ENCODE measurements around the gene IQSEC1.

IQSEC1 gene

GRCh38 chr3:13073326-13074005 lies at the start of gene IQSEC1:
IQSEC1 (minus strand) TSS chr3:13073429; CDS start chr3:13073014, 415 bp downstream.
- no peak for DNase-seq (ENCODE audit: low read depth in 2 of 2)

GRCh38 chr3:13122081-13123012 lies 49.1 kb upstream of the IQSEC1 start:
- no peak for DNase-seq (ENCODE audit: low read depth in 2 of 2)

- no peak for DNase-seq (ENCODE audit: low read depth in 2 of 2)
These were observed 48.3 kb upstream of the IQSEC1 start for GRCh38 chr3:13121553-13122001.

GRCh38 chr3:13120928-13121552 lies 47.8 kb upstream of the IQSEC1 start:
- DNase-seq (ENCODE audit: low read depth in 2 of 2), result no peak

GRCh38 chr3:13120289-13120927 lies 47.2 kb upstream of the IQSEC1 start:
- DNase-seq (ENCODE audit: low read depth in 2 of 2), result no peak

- DNase-seq (ENCODE audit: low read depth in 2 of 2), result no peak
These were observed 46.4 kb upstream of the IQSEC1 start for GRCh38 chr3:13119471-13120220.

DNA sequence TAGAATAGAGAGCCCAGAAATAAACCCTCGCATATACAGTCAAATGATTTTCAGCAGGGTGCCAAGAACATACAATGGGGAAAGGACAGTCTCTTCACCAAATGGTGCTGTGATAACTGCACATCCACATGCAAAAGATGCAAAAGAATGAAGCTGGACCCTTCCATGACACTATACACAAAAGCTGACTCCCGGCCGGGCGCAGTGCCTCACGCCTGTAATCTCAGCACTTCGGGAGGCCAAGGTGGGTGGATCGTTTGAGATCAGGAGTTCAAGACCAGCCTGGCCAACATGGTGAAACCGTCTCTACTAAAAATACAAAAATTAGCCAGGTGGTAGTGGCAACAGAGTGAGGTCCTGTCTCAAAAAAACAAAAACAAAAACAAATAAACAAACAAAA lies 43.2 kb upstream of the IQSEC1 start:
- no peak for DNase-seq (ENCODE audit: low read depth in 2 of 2)

GRCh38 chr3:13115991-13116390 lies 42.8 kb upstream of the IQSEC1 start:
- no peak for DNase-seq (ENCODE audit: low read depth in 2 of 2)

GRCh38 chr3:13115576-13115910 lies 42.3 kb upstream of the IQSEC1 start:
- DNase-seq (ENCODE audit: low read depth in 2 of 2), result no peak

DNA sequence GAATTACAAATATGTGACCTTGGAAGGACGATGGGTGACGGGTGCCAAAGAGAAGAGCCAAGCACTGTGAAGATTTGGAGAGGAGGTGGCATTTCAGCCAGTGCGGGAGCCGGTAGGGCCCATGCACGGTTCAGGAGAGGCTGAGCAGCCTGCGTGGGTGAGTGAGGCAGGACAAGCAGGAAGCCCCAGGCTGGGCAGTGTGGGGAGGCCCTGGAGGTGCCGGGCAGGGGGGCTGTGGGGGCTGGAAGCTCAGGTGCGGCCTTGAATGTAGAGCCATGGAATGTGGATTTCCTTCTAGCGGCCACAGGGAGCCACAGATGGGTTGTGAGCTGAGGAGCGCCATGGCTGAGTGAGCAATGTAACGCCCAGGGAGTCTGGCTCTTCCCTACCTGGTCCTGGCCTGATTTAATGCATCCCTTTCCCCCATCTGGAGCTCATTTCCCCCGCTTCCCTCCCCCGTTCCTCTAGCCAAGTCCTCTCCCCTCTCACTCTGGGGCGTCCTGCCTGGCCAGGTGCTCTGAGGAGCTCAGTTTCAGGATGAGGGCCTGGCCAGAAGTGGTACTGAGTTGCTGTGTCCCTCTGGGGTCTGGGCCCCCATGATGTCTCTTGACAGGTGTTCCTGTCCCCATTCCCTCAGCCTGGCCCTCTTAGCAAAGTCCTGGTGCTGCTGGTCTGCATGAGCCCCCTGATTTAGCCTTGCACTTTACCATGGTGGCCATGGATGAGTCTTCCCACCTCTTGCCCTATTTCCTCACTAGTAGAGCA lies 41.8 kb upstream of the IQSEC1 start:
- no peak for DNase-seq (ENCODE audit: low read depth in 2 of 2)

GRCh38 chr3:13113346-13114330 lies 40.4 kb upstream of the IQSEC1 start:
- DNase-seq (ENCODE audit: low read depth in 2 of 2), result no peak

DNA sequence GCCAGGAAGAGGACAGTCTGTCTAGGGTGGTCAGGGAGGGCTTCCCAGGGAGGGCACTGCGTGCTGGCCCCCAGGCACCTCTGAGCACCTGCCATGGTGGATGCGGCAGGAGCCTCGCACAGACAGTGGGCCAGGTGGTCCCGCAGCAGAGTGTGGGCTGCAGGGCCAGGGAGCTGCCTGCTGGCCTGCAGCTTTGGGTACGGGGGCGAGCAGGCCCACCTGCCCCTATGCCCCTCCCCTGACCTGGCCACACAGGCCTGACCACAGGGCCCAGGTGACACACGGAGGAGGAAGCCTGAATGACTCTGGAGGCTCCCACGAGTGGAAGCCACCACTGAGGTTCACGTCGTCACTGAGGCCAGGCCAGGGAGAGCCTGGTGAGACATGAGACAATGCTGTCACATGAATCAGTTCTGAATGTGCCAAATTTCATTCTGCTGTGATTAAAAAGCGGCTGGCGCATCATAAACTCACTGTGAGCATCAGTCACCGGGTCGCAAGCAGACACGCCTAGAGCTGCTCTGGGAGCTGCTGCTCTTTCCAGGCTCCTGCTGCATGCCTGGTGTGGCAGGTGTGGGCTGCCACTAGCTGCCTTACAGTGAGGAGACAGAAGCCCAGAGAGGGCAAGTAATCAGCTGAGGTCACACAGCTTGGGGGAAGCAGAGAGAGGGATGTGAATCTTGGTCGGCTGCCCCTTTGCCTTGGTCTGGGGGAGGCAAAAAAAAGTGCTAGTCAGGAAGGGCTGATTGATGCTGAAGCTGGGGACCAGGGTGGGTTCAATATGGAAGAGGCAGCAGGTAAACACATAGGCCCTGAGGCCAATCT lies 39.5 kb upstream of the IQSEC1 start:
- DNase-seq (ENCODE audit: low read depth in 2 of 2), result no peak

- no peak for DNase-seq (ENCODE audit: low read depth in 2 of 2)
These were observed 38.8 kb upstream of the IQSEC1 start for GRCh38 chr3:13111873-13112520.

DNA sequence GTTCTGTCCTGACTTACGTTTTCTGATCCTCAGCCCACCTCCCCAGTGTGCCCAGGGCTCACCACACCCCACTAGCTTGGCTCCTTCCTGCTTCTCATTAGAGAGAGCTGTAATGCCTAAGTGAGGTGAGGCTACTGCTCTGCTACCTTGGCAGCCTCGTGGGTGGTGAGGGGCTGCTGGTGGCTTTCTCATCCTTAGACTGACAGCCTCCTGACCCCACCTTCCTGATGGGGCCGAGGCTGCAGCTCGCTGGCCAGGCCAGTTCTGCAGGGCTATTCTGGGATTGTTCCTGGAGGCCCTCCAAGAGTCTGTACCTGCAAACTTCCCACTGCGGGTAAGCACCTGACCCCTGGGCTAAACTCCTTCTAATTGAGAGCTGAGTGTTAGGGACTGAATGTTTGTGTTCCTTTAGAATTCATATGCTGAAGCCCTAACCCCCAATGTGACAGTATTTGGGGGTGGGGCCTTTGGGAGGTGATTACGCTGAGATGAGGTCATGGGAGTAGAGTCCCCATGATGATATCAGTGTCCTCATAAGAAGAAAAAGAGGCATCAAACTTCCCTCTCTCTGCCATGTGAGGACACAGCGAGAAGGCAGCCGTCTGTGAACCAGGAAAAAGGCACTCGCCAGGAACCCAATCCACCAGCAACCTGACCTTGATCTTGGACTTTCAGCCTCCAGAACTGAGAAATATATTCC lies 38.1 kb upstream of the IQSEC1 start:
- no peak for DNase-seq (ENCODE audit: low read depth in 2 of 2)

GRCh38 chr3:13110678-13111116 lies 37.5 kb upstream of the IQSEC1 start:
- no peak for DNase-seq (ENCODE audit: low read depth in 2 of 2)

- DNase-seq (ENCODE audit: low read depth in 2 of 2), result no peak
These were observed 36.3 kb upstream of the IQSEC1 start for GRCh38 chr3:13109516-13109915.

DNA sequence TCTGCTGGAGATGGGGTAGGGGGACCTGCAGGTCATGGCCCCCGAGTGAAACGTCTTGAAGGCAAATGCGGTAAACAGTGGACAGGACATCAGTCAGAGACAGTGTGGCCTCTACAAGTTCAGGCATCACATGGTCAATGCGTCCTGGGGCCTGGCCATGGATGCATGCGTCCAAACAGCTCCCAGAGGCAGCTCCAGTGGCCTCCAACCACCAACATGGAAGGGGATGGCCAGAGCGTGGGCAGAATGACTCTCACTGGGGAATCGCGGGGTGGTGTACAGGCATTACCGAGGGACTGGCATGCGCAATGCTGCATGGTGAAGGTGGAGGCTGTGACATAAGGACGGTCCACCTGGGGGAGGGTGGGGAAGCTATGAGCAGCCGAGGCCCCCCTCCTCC lies 35.6 kb upstream of the IQSEC1 start:
- no peak for DNase-seq (ENCODE audit: low read depth in 2 of 2)

Measured in fibroblast of skin of left quadriceps (primary cell).